NT2/D1 (cell line): Measurements from ENCODE around the gene KIAA0319L.

ENCODE experiments used
- SUZ12 ChIP-seq: IDR thresholded peaks from 2 replicates; pipeline ENCODE4 v1.6.1; 2011; ENCODE audit not compliant: insufficient read length, insufficient read depth; ENCODE audit errors: extremely low read depth
- YY1 ChIP-seq: IDR thresholded peaks from 2 replicates; pipeline ENCODE4 v1.6.1; 2011; ENCODE audit not compliant: insufficient read length, insufficient read depth
- ZNF274 ChIP-seq: IDR thresholded peaks from 2 replicates; pipeline ENCODE4 v1.6.1; 2011; ENCODE audit warnings: mild to moderate bottlenecking, low read depth, low read length

- TF ChIP-seq ZNF274: no peak
- no peak for TF ChIP-seq YY1
- TF ChIP-seq SUZ12: no peak
Observed at GRCh38 chr1:35481229-35481628, 76.0 kb downstream of the KIAA0319L start.
